GM18520 (cell line): ENCODE results near the gene PHKG2.

Experiments
- ATAC-seq: cut with Tn5 transposase; IDR thresholded peaks from one replicate; pipeline ENCODE4 v1.9.1; 2021; ENCODE audit not compliant: unreplicated experiment

PHKG2 gene

DNA sequence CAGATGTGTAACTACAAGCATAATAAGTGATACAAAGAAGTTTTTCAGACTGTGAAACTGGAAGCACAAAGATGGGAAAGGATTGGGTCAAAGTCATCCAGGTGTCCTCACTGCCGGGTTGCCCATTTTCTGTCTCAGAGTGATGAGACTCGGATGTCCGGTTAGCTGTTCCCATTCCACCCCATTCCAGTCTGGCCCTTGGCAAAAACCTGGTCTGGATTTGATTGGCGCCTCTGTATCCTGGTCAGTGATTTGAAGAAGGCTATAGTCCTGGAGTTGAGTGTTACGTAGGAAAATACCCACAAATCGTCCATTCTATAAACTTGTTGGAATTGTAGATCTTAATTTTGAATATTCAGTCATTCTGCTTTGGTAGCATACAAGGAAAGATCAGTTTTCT lies 19.9 kb upstream of the PHKG2 start:
- ATAC-seq = no peak

DNA sequence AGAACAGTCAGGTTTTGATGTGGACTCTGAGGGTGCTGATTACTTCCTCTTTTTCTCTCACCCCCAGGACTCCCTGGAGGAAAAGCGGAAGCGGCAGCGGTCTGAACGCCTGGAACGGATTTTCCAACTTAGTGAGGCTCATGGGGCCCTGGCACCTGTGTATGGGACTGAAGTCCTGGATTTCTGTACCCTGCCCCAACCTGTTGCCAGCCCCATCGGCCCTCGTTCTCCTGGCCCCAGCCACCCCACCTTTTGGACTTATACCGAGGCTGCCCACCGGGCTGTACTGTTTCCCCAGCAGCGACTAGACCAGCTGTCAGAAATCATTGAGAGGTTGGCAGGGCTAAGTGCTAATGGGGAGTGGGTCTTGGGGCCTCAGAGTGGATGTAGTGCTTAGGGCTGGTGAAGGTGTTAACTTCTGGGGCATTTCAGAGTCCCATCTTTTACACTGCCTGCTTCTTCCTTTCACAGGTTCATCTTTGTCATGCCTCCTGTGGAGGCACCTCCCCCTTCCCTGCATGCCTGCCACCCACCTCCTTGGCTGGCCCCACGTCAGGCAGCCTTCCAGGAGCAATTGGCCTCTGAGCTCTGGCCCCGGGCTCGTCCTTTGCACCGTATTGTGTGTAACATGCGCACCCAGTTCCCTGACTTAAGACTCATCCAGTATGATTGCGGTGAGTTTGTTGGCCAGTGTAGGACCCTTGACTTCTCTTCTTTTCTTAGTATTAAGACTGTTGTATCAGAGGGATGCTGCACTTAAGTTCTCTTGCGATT lies 19.1 kb upstream of the PHKG2 start:
- ATAC-seq = no peak

DNA sequence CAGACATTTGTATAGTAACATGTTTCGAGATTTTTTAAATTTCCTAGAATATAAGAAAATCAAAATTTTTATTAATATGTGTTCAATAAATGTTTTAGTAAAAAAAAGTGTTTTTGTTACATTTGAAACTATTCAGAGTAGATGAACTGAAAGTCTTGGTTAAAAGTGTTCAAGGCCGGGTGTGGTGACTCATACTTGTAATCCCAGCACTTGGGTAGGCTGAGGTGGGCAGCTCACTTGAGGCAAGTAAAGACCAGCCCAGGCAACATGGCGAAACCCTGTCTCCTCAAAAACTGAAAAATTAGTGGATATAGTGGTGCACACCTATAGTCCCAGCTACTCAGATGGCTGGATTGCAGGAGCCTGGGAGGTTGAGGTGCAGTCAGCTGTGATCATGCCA lies 16.8 kb upstream of the PHKG2 start:
- no peak for ATAC-seq

DNA sequence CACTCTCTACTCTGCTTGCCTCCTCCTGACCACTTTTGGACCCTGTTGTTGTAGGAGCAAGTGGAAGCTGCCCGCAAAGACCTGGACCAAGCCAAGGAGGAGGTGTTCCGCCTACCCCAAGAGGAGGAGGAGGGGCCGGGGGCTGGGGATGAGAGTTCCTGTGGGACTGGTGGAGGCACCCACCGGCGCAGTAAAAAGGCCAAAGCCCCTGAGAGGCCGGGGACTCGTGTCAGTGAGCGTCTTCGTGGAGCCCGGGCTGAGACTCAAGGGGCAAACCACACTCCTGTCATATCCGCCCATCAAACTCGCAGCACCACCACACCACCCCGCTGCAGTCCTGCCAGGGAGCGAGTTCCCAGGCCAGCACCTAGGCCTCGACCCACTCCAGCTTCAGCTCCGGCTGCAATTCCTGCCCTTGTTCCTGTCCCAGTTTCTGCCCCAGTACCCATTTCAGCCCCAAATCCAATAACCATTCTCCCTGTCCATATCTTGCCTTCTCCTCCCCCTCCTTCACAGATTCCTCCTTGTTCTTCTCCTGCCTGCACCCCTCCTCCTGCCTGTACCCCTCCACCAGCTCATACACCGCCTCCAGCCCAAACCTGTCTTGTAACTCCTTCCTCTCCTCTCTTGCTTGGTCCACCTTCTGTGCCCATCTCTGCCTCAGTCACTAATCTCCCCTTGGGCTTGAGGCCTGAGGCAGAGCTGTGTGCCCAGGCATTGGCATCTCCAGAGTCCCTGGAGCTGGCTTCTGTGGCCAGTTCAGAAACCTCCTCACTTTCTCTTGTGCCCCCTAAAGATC lies 11.0 kb upstream of the PHKG2 start:
- ATAC-seq = no peak

DNA sequence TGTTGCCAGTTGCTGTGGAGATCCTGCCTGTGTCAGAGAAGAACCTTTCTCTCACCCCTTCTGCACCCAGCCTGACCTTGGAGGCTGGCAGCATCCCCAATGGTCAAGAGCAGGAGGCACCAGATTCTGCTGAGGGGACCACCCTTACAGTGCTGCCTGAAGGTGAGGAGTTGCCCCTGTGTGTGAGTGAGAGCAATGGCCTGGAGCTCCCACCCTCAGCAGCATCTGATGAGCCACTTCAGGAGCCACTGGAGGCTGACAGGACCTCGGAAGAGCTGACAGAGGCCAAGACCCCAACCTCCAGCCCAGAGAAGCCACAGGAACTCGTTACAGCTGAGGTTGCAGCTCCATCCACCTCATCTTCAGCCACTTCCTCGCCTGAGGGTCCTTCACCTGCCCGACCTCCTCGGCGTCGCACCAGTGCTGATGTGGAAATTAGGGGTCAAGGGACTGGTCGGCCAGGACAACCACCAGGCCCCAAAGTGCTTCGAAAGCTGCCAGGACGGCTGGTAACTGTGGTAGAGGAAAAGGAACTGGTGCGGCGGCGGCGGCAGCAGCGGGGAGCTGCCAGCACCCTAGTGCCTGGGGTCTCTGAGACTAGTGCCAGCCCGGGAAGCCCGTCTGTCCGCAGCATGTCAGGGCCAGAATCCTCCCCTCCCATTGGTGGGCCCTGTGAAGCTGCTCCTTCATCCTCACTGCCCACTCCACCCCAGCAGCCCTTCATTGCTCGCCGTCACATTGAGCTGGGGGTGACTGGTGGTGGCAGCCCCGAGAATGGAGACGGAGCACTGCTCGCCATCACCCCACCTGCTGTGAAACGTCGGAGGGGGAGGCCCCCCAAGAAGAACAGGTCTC lies 10.2 kb upstream of the PHKG2 start:
- no peak for ATAC-seq

DNA sequence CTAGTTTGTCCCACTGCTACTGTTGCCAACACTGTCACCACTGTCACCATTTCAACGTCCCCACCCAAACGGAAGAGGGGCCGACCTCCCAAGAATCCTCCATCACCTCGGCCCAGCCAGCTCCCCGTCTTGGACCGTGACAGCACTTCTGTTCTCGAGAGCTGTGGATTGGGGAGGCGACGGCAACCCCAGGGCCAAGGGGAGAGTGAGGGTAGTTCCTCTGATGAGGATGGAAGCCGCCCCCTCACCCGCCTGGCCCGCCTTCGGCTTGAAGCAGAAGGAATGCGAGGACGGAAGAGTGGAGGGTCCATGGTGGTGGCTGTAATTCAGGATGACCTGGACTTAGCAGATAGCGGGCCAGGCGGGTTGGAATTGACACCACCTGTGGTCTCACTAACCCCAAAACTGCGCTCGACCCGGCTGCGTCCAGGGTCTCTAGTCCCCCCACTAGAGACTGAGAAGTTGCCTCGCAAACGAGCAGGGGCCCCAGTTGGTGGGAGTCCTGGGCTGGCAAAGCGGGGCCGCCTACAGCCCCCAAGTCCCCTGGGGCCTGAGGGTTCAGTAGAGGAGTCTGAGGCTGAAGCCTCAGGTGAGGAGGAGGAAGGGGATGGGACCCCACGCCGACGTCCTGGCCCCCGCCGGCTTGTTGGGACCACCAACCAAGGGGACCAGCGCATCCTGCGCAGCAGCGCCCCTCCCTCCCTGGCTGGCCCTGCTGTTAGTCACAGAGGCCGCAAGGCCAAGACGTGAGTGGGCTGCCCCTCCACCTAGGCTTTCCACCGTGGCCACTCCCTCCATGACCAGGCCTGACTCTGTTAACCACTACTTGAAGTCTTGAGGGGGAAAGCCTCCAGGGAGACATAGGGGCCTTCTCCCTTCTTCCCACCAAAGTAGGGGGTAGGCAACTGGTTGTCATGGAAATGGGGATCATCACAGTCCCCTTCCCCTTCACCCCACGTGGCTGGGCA lies 9.0 kb upstream of the PHKG2 start:
- ATAC-seq = no peak

DNA sequence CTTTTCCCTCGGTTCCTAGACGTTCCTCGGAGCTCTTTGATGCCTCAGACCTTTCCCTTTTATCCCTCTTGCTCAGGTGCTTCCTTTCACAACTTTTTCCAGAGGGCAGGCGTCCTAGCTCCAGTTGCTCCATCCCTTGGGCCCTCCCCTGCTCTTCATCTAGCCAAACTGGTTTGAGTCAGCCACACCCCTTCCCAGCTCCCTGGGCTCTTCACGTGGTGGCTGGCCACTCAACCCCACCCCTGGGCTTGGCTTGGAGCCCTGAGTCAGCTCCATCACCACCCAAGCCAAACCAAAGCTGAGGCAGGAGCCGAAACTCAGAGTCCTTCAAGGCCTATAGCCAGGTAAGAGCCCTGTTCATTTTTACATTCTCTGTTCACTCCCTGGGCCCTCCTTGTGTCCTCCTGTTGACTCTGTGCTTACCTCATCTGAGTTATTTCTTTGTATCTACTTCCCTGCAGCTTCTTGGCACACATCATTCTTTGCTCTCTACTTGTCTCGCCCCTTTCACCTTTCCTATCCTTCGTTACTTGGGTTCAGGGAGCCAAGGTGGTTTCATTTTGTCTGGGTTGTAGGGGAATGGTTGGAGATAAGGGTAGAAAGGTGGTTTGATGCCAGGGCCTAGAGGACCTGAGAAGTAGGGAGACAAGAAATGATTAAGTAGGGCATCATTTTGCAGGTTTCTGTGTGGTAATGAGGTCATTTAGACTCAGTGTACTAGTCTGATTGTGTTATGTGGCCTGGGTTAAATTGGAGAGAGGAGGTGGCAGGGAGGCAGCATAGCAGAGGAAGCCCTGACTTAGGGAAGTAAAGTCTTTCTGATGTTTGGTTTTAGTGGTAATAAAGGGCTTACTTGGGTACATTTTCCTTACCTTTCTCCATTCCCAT lies 7.6 kb upstream of the PHKG2 start:
- no peak for ATAC-seq

DNA sequence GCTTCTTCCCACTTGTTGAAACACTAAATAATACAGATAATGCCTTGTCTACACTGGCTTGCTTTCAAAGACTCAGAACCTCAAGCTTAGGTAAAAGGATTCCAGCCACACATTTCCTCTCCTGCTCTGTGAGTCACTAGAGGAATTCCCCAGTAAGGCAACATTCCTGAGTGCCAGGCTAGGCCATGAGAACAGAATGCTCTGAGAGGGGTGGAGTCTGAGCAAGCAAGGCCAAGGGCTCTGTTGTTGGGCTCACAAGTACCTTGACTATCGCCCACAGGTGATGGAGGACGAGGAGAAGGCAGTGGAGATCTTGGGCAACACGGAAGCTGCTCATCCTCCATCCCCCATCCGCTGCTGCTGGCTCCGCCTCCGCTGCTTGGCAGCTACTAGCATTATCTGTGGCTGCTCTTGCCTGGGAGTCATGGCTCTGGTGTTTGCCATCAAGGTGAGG lies 6.7 kb upstream of the PHKG2 start:
- ATAC-seq = no peak

DNA sequence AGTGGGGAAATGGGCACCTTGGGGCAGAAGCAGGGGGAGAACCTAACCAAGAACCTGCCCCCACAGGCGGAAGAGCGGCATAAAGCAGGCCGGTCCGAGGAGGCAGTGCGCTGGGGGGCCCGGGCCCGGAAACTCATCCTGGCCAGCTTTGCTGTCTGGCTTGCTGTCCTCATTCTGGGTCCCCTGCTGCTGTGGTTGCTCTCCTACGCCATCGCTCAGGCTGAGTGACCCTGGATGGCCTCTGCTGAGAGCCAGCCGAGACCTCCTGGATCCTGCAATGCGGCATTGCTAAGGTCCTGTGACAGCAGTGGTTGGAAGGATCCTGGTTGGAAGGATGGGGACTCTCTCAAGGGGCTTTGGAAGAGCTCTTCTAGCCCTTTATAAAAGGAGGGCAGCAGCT lies 4.5 kb upstream of the PHKG2 start:
- ATAC-seq = no peak

DNA sequence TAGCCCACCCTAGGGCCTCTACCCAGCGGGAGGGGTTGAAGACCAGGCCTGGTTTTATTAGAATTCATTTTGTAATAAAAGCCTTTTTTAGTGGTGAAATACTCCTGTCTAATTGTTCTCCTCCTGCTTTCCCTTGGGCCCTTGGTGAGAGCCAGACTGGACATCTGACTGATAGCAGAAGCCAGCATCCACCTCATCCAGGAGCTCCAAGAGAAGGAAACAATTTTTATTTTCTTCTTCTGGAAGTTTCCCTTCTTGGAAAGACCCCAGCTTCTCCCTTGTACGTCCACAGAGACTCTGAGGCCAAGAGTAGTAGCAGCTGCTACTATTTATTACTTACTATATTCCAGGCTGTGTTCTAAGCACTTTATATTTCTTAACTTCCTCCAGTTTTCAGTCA lies 4.0 kb upstream of the PHKG2 start:
- ATAC-seq = no peak

DNA sequence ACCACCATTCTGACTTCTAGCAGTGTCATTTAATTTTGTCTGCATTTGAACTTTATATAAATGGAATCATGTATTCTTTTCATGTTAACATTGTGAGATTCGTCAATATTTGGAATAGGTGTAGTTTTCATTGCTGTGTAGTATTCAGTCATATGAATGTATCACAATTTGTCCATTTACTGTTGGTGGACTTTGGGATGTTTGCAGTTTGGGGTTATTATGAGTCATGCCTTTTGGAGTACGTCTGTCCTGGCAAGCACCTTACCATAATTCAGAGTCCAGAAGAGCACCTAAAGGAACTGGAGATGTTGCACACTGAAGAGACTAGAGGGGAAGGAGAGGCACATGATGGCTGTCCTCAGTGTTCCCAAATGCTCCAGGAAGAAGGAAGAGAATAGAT lies 3.1 kb upstream of the PHKG2 start:
- ATAC-seq = no peak

DNA sequence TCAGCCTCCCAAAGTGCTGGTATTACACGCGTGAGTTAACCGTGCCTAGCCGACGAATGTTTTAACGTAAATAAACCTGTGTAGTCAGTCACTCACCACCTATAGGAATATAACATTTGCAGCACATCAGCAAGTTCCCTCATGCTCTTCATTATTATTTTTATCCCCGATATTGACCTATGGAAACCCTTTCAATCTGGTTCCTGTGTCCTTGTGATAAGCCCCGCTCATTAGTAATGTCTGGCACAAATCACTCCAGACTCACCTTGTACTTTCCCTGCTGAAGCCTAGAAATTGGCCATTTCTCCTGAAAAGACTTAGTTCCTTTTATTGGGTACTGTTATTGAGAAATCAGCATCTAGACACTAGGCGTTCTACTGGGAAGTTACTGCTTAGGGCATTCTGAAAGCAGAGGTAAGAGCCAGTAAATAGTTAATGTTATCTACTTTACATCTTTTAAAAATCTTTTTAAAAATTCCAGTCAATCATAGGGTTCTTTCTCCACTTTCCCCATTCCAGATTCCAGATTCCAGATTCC lies 1.5 kb upstream of the PHKG2 start:
- no peak for ATAC-seq

DNA sequence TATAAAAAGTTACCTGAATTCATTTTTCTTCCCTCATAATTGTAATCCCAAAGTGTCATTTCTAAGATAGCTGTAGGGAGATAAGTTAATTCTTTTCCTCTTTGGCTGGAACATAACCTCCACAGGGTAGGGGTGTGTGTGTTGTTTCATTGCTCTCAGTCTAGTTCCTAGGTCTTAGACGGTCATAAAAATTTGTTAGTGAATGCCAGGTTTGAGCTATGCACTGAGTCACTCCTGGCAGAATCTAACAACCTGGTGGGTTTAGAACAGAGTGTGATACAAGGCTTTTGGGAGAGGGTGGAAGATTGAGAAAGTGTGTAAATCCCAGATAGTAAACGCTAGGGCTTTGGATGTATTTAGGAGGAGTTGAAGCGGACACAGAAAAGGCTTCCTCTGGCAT lies 894 bp upstream of the PHKG2 start:
- no peak for ATAC-seq

DNA sequence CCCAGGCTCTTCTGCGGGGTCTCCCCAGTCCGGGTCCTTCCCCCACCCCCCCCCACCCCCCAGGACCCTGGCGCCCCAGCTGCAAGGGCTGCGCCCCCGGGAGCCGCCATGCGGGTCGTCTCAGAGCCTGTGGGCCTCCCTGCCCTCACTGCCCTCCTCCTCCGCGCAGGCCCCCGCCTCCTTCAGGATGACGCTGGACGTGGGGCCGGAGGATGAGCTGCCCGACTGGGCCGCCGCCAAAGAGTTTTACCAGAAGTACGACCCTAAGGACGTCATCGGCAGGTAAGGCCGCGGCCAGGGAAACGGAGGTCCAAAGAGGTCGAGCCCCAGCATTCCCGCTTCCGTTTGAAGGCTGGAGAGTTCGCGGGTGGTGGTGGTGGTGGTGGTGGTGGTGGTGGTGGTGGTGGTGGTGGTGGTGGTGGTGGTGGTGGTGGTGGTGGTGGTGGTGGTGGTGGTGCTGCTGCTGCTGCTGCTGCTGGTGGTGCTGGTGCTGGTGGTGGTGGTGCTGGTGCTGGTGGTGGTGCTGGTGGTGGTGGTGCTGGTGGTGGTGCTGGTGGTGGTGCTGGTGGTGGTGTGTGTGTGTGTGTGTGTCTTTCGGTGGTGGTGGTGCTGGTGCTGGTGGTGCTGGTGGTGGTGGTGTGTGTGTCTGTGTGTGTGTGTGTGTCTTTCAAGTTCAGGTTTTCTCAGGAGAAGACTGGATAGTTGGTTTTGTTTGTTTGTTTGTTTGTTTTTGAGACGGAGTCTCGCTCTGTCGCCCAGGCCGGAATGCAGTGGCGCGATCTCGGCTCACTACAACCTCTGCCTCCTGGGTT lies 615 bp downstream of the PHKG2 start:
- ATAC-seq = no peak

DNA sequence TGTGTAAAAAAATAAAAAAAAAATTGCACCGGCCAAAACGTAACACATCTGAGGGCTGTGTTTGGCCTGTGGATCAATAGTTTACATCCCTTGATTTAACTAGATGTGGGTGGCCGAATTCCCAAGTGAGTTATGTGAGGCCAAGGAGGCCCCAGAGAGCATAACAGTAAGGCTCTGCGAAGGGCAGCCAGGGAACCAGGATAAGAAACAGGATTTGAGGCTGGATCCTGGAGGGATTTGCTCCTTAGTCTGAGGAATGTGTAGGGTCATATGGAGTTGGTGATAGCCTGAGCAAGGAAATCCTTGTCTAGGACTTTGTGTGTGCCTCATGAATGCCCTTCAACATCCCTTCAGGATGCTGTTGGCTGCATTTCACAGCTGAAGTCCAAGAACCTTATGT lies 2.0 kb downstream of the PHKG2 start:
- no peak for ATAC-seq

DNA sequence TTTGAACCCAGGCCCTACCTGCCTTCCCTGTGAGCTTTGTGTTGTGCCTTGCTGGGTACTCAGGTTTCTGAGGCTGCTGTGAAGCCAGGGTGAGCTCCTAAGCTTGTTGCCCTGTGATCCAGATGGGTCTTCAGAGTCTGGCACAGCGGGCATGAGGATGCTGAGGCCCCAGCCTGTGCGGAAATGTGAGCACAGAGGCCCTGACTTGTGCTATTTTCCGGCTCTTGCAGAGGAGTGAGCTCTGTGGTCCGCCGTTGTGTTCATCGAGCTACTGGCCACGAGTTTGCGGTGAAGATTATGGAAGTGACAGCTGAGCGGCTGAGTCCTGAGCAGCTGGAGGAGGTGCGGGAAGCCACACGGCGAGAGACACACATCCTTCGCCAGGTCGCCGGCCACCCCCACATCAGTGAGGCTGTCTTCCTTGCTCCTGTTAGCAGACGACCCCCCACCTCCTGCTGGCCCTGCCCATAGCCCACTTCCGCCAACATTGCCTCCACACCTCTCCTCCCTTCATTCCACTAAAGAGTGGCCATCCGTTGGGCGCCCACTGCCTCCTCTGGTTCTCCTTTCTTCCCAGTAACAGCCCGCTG lies 2.7 kb downstream of the PHKG2 start:
- no peak for ATAC-seq

DNA sequence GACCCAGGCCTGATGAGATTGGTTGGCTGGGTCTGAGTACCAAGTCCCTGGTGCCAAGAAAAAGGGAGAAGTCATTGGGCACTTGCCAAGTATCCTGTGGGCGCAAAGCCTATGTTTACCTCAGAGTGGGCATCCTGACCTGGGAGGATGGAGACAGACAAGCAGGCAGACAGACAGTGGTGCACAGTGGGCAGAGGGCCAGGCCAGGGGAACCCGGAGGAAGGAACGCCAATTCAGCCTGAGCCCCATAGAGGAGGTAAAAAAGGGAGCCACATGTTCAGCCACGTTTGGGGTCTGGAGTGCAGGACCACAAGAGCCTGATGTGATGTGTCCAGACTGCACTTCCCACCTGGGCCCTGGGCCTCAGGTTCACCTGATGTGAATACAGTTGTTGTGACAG lies 5.4 kb downstream of the PHKG2 start:
- ATAC-seq = no peak
